ENCODE measurements around the gene USP27X.

DNA sequence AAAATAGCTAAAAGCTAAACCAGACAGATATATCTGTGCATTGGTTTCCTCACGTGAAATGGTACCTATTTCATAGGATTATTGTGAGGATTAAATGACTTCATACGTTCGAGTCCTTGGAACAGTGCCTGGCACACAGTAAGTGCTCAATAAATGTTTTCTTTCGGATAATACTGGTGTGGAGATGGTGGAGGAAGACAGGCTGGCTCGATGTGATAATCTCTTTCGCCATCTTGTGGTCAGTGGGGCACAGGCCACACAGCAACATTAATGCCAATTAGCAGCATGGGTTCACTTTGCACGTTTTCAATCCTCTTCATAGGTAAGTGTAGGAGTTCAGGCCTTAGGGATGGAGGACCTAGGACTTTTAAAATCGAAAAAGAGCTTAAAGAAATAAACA, 40.9 kb upstream of the USP27X start:
- TF ChIP-seq POLR2A (IDR thresholded peaks at IDR 0.05; ENCODE audit: control extremely low read depth in 1 of 2, low read depth in 2 of 2, low read length in 2 of 2) (no peak), CTCF (IDR thresholded peaks at IDR 0.05; ENCODE audit: control extremely low read depth in 1 of 3, insufficient read depth in 1 of 3, low read depth in 1 of 3, low read length in 3 of 3) (peak; percentile 58 to 75 (median 64)), POLR2AphosphoS5 (IDR thresholded peaks at IDR 0.05; ENCODE audit: low read depth, low read length) (no peak), EZH2 (IDR thresholded peaks at IDR 0.05; ENCODE audit: low read depth, low read length, severe bottlenecking) (no peak)
- TF ChIP-seq, protein P1, sequence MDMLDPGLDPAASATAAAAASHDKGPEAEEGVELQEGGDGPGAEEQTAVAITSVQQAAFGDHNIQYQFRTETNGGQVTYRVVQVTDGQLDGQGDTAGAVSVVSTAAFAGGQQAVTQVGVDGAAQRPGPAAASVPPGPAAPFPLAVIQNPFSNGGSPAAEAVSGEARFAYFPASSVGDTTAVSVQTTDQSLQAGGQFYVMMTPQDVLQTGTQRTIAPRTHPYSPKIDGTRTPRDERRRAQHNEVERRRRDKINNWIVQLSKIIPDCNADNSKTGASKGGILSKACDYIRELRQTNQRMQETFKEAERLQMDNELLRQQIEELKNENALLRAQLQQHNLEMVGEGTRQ (IDR thresholded peaks at IDR 0.05; ENCODE audit: low read length), result no peak
